Omental fat pad (tissue), 4 donors: Measurements from ENCODE around the gene PROK2. TPM values are rescaled to one million over a fixed set of nuclear protein-coding genes. Genes with fewer than 3 reads are reported as not detected.

ENCODE experiments used
- ATAC-seq: fragments of 150-250 bp; one replicate; pipeline ENCODE4 v1.9.1; 2016; ENCODE audit warnings: mild to moderate bottlenecking, moderate library complexity; ENCODE audit not compliant: low FRiP score
- DNase-seq: peaks from one replicate; pipeline ENCODE4 v3.0.0-alpha.2; 2019; ENCODE audit warnings: low spot score
- CTCF ChIP-seq, 3 donors: fragments of 450-650 bp; IDR thresholded peaks; one replicate each; pipeline ENCODE4 v1.5.1; 2016 to 2017; ENCODE audit warnings: antibody characterized with exemption in 3 of 3, mild to moderate bottlenecking in 3 of 3, moderate library complexity in 2 of 3
- total RNA-seq, 4 donors: library from RNA; depleted of rRNA; stranded (reverse); fragments of >200 nt; gene quantifications; one replicate each; pipeline ENCODE4 v1.1.0, GENCODE V29; 2016

The PROK2 gene
- total RNA-seq, 4 donors from 2014 or later: 0.24 to 7.6 (median 0.87) TPM

- TF ChIP-seq CTCF (IDR thresholded peaks at IDR 0.05): no peak
- no peak for ATAC-seq
- no peak for DNase-seq
These were observed 31.9 kb downstream of the PROK2 start for GRCh38 chr3:71752831-71753700.

DNA sequence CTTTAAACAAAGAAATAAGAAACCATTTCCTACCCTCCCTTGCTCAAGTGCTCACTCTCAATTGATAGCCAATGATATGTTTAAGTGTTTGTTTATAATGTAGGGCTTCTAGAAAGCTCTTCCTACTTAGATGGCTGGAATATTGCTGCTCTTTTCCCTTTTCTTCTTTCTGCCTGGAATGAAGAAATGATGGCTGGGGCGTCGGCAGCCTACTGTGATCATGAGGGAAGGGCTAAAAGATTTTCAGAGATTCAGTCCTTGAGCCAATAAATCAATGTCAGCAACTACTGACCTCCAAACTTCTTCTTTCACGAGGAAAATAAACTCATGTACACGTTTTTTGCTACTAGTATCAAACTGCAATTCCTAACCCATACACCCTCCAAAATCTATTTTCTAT is 33.3 kb downstream of the PROK2 start:
- ATAC-seq (no peak), DNase-seq (no peak)
- no peak for TF ChIP-seq CTCF (IDR thresholded peaks at IDR 0.05)

DNA sequence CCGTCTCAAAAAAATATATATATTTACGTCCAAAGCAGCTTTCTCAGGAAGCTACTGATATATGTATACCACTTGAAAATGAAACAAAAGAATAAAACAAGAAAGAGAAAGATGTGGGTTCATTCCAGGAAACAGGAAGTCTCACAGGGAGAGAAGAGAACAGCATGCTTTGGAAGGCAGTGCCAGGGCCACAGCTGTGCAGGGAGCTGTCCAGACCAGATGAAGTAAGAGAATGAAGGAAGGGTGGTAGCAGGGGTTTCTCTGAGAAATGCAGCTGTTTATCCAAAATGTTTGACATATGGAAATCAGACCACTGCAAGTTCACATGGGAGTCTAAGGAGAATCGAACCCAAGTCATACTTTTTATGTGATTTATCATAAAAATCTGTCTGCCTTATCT is 40.2 kb downstream of the PROK2 start:
- TF ChIP-seq CTCF (IDR thresholded peaks at IDR 0.05): no peak
- no peak for ATAC-seq
- no peak for DNase-seq

- no peak for ATAC-seq
- DNase-seq: no peak
- TF ChIP-seq CTCF (IDR thresholded peaks at IDR 0.05): no peak
These were observed 42.3 kb downstream of the PROK2 start for GRCh38 chr3:71742621-71743020.

DNA sequence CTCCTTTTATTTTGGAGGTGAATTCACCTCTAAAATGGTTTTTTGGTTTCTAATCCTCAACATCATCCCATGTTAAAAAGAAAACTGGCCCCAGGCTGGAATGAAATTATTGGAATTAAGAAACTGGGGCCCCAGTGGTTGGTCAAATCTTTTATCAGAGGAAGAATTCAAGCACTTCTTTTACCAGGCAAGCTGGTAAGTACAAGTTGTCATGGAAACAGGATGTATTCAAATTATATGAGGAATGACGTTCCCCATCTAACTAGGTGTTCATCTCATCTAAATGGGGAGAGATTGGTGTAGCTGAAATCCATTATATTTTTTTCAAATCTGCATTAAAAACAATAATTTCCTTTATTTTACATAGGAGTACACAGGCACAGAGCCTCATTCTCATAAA is 50.1 kb downstream of the PROK2 start:
- ATAC-seq (no peak), DNase-seq (no peak)

GRCh38 chr3:71733319-71733718 is 51.6 kb downstream of the PROK2 start:
- DNase-seq (no peak), ATAC-seq (no peak)
- TF ChIP-seq CTCF (IDR thresholded peaks at IDR 0.05): no peak

More for the DNA sequence above, 50.1 kb downstream of the PROK2 start:
- no peak for TF ChIP-seq CTCF (IDR thresholded peaks at IDR 0.05)

GRCh38 chr3:71732637-71733036 is 52.3 kb downstream of the PROK2 start:
- TF ChIP-seq CTCF (IDR thresholded peaks at IDR 0.05): no peak
- DNase-seq: no peak
- no peak for ATAC-seq
